Omental fat pad (tissue), 4 donors: Measurements from ENCODE around the gene LSS. TPM values are rescaled to one million over a fixed set of nuclear protein-coding genes. Genes with fewer than 3 reads are reported as not detected.

Experiments used
- ATAC-seq: fragments of 150-250 bp; one replicate; pipeline ENCODE4 v1.9.1; 2016; ENCODE audit warnings: mild to moderate bottlenecking, moderate library complexity; ENCODE audit not compliant: low FRiP score
- DNase-seq: peaks from one replicate; pipeline ENCODE4 v3.0.0-alpha.2; 2019; ENCODE audit warnings: low spot score
- CTCF ChIP-seq, 3 donors: fragments of 450-650 bp; IDR thresholded peaks; one replicate each; pipeline ENCODE4 v1.5.1; 2016 to 2017; ENCODE audit warnings: antibody characterized with exemption in 3 of 3, mild to moderate bottlenecking in 3 of 3, moderate library complexity in 2 of 3
- total RNA-seq, 4 donors: library from RNA; depleted of rRNA; stranded (reverse); fragments of >200 nt; gene quantifications; one replicate each; pipeline ENCODE4 v1.1.0, GENCODE V29; 2016

LSS gene
- total RNA-seq, 4 donors from 2014 or later = 94.8 to 122 (median 108) TPM

DNA sequence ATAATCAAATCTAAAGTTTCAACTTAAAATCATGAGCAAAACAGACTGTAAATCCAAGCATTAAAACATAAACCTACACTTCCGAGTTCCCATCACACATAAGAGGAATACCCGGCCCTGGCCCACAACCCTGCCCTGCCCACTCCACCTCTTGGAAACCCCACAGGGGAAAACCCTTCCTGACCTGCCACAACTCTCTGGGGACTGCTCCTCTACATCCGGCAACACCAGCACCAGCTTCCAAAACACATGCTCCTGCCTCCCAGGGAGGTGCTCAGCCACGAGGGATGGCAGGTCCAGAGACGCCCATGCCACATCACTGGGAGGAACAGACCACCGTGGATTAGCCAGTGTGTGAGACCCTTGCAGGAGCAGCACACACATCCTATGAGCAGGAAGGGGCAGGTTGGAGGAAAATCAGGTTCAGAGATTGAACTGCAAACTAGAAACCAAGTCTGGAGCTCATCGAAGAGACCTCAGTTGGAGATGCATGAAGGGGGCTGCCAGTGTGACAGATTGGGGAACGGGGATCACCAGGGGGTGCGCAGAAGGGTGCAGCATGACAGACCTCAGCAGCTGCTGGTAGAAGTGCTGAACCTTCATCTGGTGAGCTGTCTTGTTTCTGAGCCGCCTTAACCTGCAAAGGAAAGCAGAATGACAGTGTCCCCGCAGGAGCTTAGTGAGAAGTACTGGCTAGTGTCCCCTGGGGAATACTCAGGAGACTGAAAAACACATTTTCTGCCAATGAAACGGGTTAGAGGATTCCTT lies 25.8 kb upstream of the LSS start:
- DNase-seq = no peak
- TF ChIP-seq CTCF (IDR thresholded peaks at IDR 0.05) = no peak
- ATAC-seq = no peak

GRCh38 chr21:46253610-46254124 lies 25.1 kb upstream of the LSS start:
- no peak for TF ChIP-seq CTCF (IDR thresholded peaks at IDR 0.05)
- ATAC-seq = no peak
- DNase-seq = no peak

GRCh38 chr21:46252840-46253239 lies 24.3 kb upstream of the LSS start:
- TF ChIP-seq CTCF (IDR thresholded peaks at IDR 0.05) = no peak
- DNase-seq (no peak), ATAC-seq (no peak)

GRCh38 chr21:46250146-46250725 lies 21.7 kb upstream of the LSS start:
- TF ChIP-seq CTCF (IDR thresholded peaks at IDR 0.05) = no peak
- no peak for ATAC-seq
- DNase-seq = no peak

DNA sequence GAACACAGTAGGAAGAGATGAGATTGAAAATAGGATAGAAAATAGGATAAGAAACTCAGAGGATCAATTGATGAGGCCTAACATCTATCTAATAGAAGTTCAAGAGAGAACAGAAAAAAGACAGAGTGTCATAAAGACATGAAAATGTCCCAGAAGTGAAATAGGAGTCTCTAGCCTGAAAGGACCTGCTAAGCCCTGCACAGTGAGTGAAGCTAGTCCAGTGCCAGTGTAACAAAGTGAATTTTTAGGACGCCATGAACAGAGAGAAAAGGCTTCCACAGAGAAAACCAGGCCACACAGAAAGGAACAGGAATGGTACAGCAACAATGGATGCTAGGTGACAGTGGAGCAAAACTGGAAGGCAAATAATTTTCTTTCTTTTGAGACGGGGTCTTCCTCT lies 20.3 kb upstream of the LSS start:
- TF ChIP-seq CTCF (IDR thresholded peaks at IDR 0.05) = no peak
- DNase-seq (no peak), ATAC-seq (no peak)

- ATAC-seq (no peak), DNase-seq (no peak)
- TF ChIP-seq CTCF (IDR thresholded peaks at IDR 0.05) = no peak
These were observed 19.8 kb upstream of the LSS start for GRCh38 chr21:46248422-46248782.
